Natural killer cell treated with Interleukin-12 subunit alpha and Interleukin-12 subunit beta and Interleukin-15 and Interleukin-18, amount 100 ng/mL, for 72 hours (primary cell): ENCODE measurements around the gene TNFRSF1A. TPM values are rescaled to one million over a fixed set of nuclear protein-coding genes. Genes with fewer than 3 reads are reported as not detected.

Source experiments
- ATAC-seq, 2 donors: fragments of 150-1000 bp; cut with Tn5 transposase in 1 of 2; sonication (Bioruptor Pico), chemical (Tn5 transposase) in 1 of 2; 2 replicates each; pipeline ENCODE4 v1.10.0; 2021
- DNase-seq: peaks from one replicate; pipeline ENCODE4 v3.0.0; 2022; ENCODE audit warnings: low spot score
- H3K27ac Mint-ChIP-seq, 2 donors: 1 replicate in 1 of 2; 2 replicates in 1 of 2; pipeline ENCODE4 v1.8.0; 2022; ENCODE audit warnings: mixed read lengths in 2 of 2, mild to moderate bottlenecking in 1 of 2, moderate library complexity in 1 of 2
- H3K27me3 Mint-ChIP-seq, 2 donors: 1 replicate in 1 of 2; 2 replicates in 1 of 2; pipeline ENCODE4 v1.8.0; 2022; ENCODE audit warnings: mixed read lengths in 2 of 2
- H3K36me3 Mint-ChIP-seq: one replicate; pipeline ENCODE4 v1.8.0; 2022; ENCODE audit warnings: mixed read lengths
- H3K4me1 Mint-ChIP-seq, 2 donors: 1 replicate in 1 of 2; 2 replicates in 1 of 2; pipeline ENCODE4 v1.8.0; 2022; ENCODE audit warnings: low read depth in 2 of 2, mixed read lengths in 2 of 2, mild to moderate bottlenecking in 1 of 2
- H3K4me3 Mint-ChIP-seq: one replicate; pipeline ENCODE4 v1.8.0; 2022; ENCODE audit warnings: mixed read lengths
- H3K9me3 Mint-ChIP-seq: 2 replicates; pipeline ENCODE4 v1.8.0; 2022; ENCODE audit warnings: mixed read lengths
- total RNA-seq, 2 donors: library from RNA; stranded (reverse); gene quantifications; one replicate each; pipeline ENCODE4 v1.2.3, GENCODE V29; 2022

Gene TNFRSF1A
- total RNA-seq, 2 donors from 2014 or later, result 83.2 to 102 TPM

GRCh38 chr12:6378709-6379472 is 37.0 kb upstream of the TNFRSF1A start:
- no peak for ATAC-seq
- Mint-ChIP-seq H3K4me1 (peaks cover 16 to 17% of the 10 kb centered on the region in 2 donors), H3K9me3 (no peaks in the 10 kb centered on the region), H3K36me3 (no peaks in the 10 kb centered on the region), H3K27me3 (peaks cover 7 to 19% of the 10 kb centered on the region in 2 donors), H3K27ac (no peak overlapping the region), H3K4me3 (no peak overlapping the region)
- DNase-seq, result peak; percentile 44

DNA sequence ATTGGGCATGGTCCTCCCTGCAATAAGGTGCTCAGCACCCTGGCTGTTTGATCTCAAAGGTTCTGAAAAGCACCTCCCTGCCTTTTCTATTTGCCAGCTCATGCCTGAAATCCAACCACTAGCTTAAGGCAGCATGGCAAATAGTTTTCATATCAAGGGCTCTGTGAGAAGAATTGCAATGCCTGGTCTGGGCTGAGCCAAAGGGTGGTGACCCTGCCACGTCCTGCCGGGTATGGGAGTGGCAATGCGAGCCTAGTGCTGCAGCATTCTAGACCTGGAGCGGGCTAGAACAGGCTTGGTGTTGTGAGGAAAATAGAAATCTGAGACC is 35.8 kb upstream of the TNFRSF1A start:
- no peaks in the 10 kb centered on the region for H3K36me3 Mint-ChIP-seq
- peak overlapping the region in 1 of 2 donors; percentile 31 for H3K27ac Mint-ChIP-seq
- DNase-seq (no peak), ATAC-seq (no peak)
- no peaks in the 10 kb centered on the region for H3K9me3 Mint-ChIP-seq
- peaks cover 5 to 13% of the 10 kb centered on the region in 2 donors for H3K27me3 Mint-ChIP-seq
- no peak overlapping the region for H3K4me3 Mint-ChIP-seq
- peaks cover 19 to 21% of the 10 kb centered on the region in 2 donors for H3K4me1 Mint-ChIP-seq

GRCh38 chr12:6376870-6377666 is 35.2 kb upstream of the TNFRSF1A start:
- H3K4me1 Mint-ChIP-seq, result peaks cover 21 to 24% of the 10 kb centered on the region in 2 donors
- H3K36me3 Mint-ChIP-seq, result no peaks in the 10 kb centered on the region
- no peak overlapping the region for H3K4me3 Mint-ChIP-seq
- DNase-seq (peak; percentile 58), ATAC-seq (no peak)
- peaks cover 5 to 13% of the 10 kb centered on the region in 2 donors for H3K27me3 Mint-ChIP-seq
- no peaks in the 10 kb centered on the region for H3K9me3 Mint-ChIP-seq
- peak overlapping the region in 1 of 2 donors; percentile 74 for H3K27ac Mint-ChIP-seq

- peak overlapping the region in 1 of 2 donors; percentile 74 for H3K27ac Mint-ChIP-seq
- no peaks in the 10 kb centered on the region for H3K36me3 Mint-ChIP-seq
- peak; percentile 31 for DNase-seq
- H3K9me3 Mint-ChIP-seq, result no peaks in the 10 kb centered on the region
- peaks cover 21 to 24% of the 10 kb centered on the region in 2 donors for H3K4me1 Mint-ChIP-seq
- ATAC-seq, result peak; percentile 37 to 61
- H3K4me3 Mint-ChIP-seq, result peak overlapping the region; percentile 26
- H3K27me3 Mint-ChIP-seq, result peaks cover 0 to 6% of the 10 kb centered on the region in 2 donors
Measured at GRCh38 chr12:6376079-6376869, 34.4 kb upstream of the TNFRSF1A start.

DNA sequence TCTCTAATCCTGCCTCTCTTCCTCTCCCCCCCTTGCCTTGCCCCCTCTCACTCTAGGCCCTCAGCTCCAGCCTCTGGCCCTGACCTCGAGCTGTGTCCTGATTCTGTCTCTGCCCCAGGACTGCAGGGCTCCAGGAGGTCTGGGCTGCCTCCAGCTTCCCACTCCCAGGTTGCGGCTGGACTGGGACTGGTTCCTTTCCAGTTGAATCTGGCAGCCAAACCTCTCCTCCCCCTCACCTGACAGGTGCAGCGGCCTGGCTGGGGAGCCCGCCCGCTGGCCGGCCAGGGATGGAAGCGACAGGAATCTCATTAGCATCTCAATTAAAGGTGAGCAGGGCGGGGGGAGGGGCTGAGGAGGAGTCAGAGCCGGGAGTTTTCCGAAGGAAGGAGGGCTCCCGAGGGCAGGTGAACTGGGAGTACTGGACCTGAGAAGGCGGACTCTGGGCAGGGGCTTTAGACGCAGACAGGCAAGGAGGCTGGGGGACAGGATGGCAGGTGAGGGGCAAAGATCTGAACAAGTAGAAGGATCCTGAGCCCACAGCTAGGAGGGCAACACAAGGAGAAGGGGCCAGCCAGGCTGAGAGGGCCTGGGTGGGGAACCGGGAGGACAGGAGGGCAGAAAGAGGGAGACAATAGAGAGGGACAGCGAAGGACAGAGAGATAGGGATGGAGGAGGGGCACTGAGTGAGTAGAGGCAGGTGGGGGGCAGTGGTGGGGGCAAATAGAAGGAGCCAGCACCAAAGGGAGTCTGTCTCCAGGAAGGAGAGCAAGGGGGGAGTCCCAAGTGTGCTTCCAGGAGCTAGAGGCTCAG is 33.6 kb upstream of the TNFRSF1A start, which contains the start of gene SCNN1A:
Gene SCNN1A, minus strand, starts transcription at position 295 of the 810 bp plus-strand sequence. CDS start 780 bp downstream, outside the sequence.
- ATAC-seq (no peak), DNase-seq (no peak)
- Mint-ChIP-seq H3K27me3 (no peaks in the 10 kb centered on the region), H3K9me3 (no peaks in the 10 kb centered on the region), H3K27ac (peak within 1 kb of the TSS in 1 of 2 donors; percentile 74), H3K4me3 (peak within 1 kb of the TSS; percentile 26), H3K36me3 (no peaks in the 10 kb centered on the region), H3K4me1 (peaks cover 21 to 30% of the 10 kb centered on the region in 2 donors)

GRCh38 chr12:6374786-6375160 is 32.9 kb upstream of the TNFRSF1A start:
- no peaks in the 10 kb centered on the region for H3K36me3 Mint-ChIP-seq
- no peak overlapping the region for H3K4me3 Mint-ChIP-seq
- DNase-seq (no peak), ATAC-seq (no peak)
- H3K9me3 Mint-ChIP-seq, result no peaks in the 10 kb centered on the region
- peak overlapping the region in 1 of 2 donors; percentile 9 for H3K27ac Mint-ChIP-seq
- peaks cover 21 to 33% of the 10 kb centered on the region in 2 donors for H3K4me1 Mint-ChIP-seq
- H3K27me3 Mint-ChIP-seq, result no peaks in the 10 kb centered on the region

- Mint-ChIP-seq H3K27ac (no peak overlapping the region), H3K4me3 (no peak overlapping the region), H3K27me3 (no peaks in the 10 kb centered on the region), H3K4me1 (peaks cover 21 to 34% of the 10 kb centered on the region in 2 donors), H3K36me3 (no peaks in the 10 kb centered on the region), H3K9me3 (no peaks in the 10 kb centered on the region)
- DNase-seq (no peak), ATAC-seq (no peak)
Measured at GRCh38 chr12:6374028-6374785, 32.3 kb upstream of the TNFRSF1A start.

DNA sequence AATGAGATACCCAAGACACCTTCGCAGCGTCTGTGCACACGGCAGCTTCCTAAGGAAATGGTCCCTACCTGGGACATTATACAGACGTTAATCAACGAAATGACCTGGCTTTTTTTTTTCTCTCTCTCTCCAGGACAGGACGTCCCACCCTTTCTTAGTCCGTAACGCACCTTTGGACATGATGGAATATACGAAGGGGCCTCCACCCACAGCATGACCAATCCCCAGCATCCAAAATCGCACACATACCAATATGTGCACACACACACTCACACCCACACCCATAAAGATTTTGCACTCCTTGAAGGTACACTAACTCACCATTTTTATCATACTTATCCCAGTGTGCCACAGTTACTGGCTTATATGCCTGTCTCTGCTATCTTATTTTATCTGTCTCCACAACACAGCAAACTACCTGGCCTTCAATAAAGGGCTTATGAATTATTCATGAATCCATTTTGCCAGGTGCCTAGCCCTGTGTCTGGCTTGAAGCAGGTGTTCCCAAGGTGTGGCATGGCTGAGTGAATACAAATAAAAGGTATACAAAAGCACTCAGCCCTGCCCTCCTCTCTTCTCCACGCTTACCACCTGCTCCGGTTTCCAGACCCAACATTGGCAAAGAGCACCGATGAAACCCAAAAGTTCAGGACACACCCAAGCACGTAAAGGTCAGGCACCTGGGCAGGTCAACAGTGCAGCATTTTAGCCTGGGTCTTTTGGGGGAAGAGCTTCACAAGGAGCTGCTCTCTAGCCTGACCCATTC is 31.3 kb upstream of the TNFRSF1A start:
- no peak for ATAC-seq
- H3K9me3 Mint-ChIP-seq, result no peaks in the 10 kb centered on the region
- H3K27ac Mint-ChIP-seq, result no peak overlapping the region
- no peak for DNase-seq
- H3K36me3 Mint-ChIP-seq, result no peaks in the 10 kb centered on the region
- H3K4me1 Mint-ChIP-seq, result peaks cover 27 to 40% of the 10 kb centered on the region in 2 donors
- H3K4me3 Mint-ChIP-seq, result no peak overlapping the region
- H3K27me3 Mint-ChIP-seq, result no peaks in the 10 kb centered on the region

GRCh38 chr12:6372403-6373003 is 30.6 kb upstream of the TNFRSF1A start:
- Mint-ChIP-seq H3K36me3 (no peaks in the 10 kb centered on the region), H3K4me3 (no peak overlapping the region), H3K9me3 (no peaks in the 10 kb centered on the region), H3K27ac (peak overlapping the region; percentile 14 to 77), H3K27me3 (no peaks in the 10 kb centered on the region), H3K4me1 (peaks cover 30 to 40% of the 10 kb centered on the region in 2 donors)
- no peak for ATAC-seq
- no peak for DNase-seq

- Mint-ChIP-seq H3K9me3 (no peaks in the 10 kb centered on the region), H3K27me3 (no peaks in the 10 kb centered on the region), H3K4me3 (no peak overlapping the region), H3K27ac (peak overlapping the region in 1 of 2 donors; percentile 62), H3K36me3 (no peaks in the 10 kb centered on the region), H3K4me1 (peaks cover 28 to 38% of the 10 kb centered on the region in 2 donors)
- ATAC-seq (no peak), DNase-seq (no peak)
Measured at GRCh38 chr12:6370994-6371754, 29.3 kb upstream of the TNFRSF1A start.

DNA sequence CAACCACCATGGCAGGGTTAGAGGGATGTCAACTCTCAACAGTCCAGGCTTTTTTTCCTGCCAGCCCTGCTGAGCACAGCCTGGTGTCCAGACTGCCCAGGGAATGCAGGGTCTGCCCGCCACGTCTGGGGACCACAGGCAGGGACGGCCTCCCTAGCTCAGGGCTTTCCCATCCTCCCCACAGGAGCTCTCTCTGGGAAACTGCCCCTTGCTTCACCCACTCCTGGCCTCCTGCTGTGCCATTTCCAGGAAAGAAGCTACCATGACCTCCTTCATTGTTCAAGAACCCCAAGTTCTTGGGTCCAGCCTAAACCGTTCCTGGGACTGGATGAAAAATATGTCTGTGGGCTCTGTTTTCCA is 28.7 kb upstream of the TNFRSF1A start:
- Mint-ChIP-seq H3K27ac (peak overlapping the region in 1 of 2 donors; percentile 62), H3K36me3 (no peaks in the 10 kb centered on the region), H3K4me1 (peaks cover 22 to 34% of the 10 kb centered on the region in 2 donors), H3K4me3 (no peak overlapping the region), H3K9me3 (no peaks in the 10 kb centered on the region), H3K27me3 (no peaks in the 10 kb centered on the region)
- DNase-seq (no peak), ATAC-seq (no peak)
